ENCODE measurements around the gene MRPS5. TPM values are rescaled to one million over a fixed set of nuclear protein-coding genes. Genes with fewer than 3 reads are reported as not detected.
"Not testable (repeated sequence)": the region's sequence is repeated elsewhere in the genome, so short reads cannot be mapped to it uniquely, and the experiment has no call there.

The MRPS5 gene
- total RNA-seq, 6 experiments from 2014 or later, result 36.1 to 52.1 (median 47.9) TPM

GRCh38 chr2:95038635-95039298 is 82.8 kb downstream of the MRPS5 start:
- Histone ChIP-seq H3K4me3 (no peak overlapping the region), H3K27me3 (no peaks in the 10 kb centered on the region), H3K36me3 (no peaks in the 10 kb centered on the region), H3K4me1 (no peaks in the 10 kb centered on the region), H3K9me3 (no peaks in the 10 kb centered on the region), H3K27ac (no peak overlapping the region)
- intact Hi-C loops (cut with DNase I), result no loop called here
- TF ChIP-seq POLR2A (IDR thresholded peaks at IDR 0.05), result no peak
- no peak for TF ChIP-seq CTCF (IDR thresholded peaks at IDR 0.05)
- DNase-seq, result no peak
- ATAC-seq, result no peak
- WGBS (ENCODE audit: insufficient coverage, low coverage, low lambda C conversion rate, missing lambda C conversion rate), result 80% methylated on average over 4 of the region's 4 CpGs

GRCh38 chr2:95037841-95038585 is 83.6 kb downstream of the MRPS5 start:
- not testable (repeated sequence) for ATAC-seq, H3K27ac ChIP-seq
- WGBS (ENCODE audit: insufficient coverage, low coverage, low lambda C conversion rate, missing lambda C conversion rate), result 78% methylated on average over 3 of the region's 3 CpGs

GRCh38 chr2:95037384-95037839 is 84.2 kb downstream of the MRPS5 start:
- no peak for ATAC-seq
- intact Hi-C loops (cut with DNase I), result no loop called here

More at GRCh38 chr2:95037841-95038585, 83.6 kb downstream of the MRPS5 start:
- DNase-seq; H3K4me3 ChIP-seq; H3K9me3 ChIP-seq; H3K36me3 ChIP-seq; H3K27me3 ChIP-seq; H3K4me1 ChIP-seq; intact Hi-C loops (cut with DNase I): not testable (repeated sequence)

GRCh38 chr2:95036596-95037383 is 84.8 kb downstream of the MRPS5 start:
- Histone ChIP-seq H3K4me1 (no peaks in the 10 kb centered on the region), H3K4me3 (no peak overlapping the region), H3K9me3 (no peaks in the 10 kb centered on the region), H3K27me3 (no peaks in the 10 kb centered on the region), H3K36me3 (no peaks in the 10 kb centered on the region), H3K27ac (no peak overlapping the region)
- TF ChIP-seq CTCF (IDR thresholded peaks at IDR 0.05) (no peak), POLR2A (IDR thresholded peaks at IDR 0.05) (no peak)
- intact Hi-C loops (cut with DNase I), result no loop called here
- ATAC-seq (no peak), DNase-seq (no peak)
- 64% methylated on average over 3 of the region's 3 CpGs for WGBS (ENCODE audit: insufficient coverage, low coverage, low lambda C conversion rate, missing lambda C conversion rate)

More at GRCh38 chr2:95037384-95037839, 84.2 kb downstream of the MRPS5 start:
- no peak overlapping the region for H3K4me3 ChIP-seq
- 91% methylated on average over 1 of the region's 2 CpGs for WGBS (ENCODE audit: insufficient coverage, low coverage, low lambda C conversion rate, missing lambda C conversion rate)
- H3K4me1 ChIP-seq, result no peaks in the 10 kb centered on the region
- H3K9me3 ChIP-seq, result no peaks in the 10 kb centered on the region
- no peaks in the 10 kb centered on the region for H3K27me3 ChIP-seq
- H3K36me3 ChIP-seq, result no peaks in the 10 kb centered on the region
- no peak for TF ChIP-seq CTCF (IDR thresholded peaks at IDR 0.05)
- TF ChIP-seq POLR2A (IDR thresholded peaks at IDR 0.05), result no peak
- H3K27ac ChIP-seq, result no peak overlapping the region
- no peak for DNase-seq

Other genes starting within 250 kb of the MRPS5 start
- gene MAL, start 96.1 kb downstream of the MRPS5 start, total RNA-seq, result under 1 TPM in 1 of 6 experiments, not detected in 5; 0.24 TPM
- gene ZNF514, start 38.0 kb upstream of the MRPS5 start, total RNA-seq, result 1 to 10 TPM; 2.0 to 8.1 (median 5.4) TPM
- 1 to 10 TPM; 1.1 to 2.0 (median 1.8) TPM for gene ZNF2, start 44.0 kb upstream of the MRPS5 start, total RNA-seq
- 1 to 10 TPM in 4 of 6 experiments, under 1 TPM in 2; 0.48 to 2.3 (median 1.1) TPM for gene ZNF892, start 85.7 kb upstream of the MRPS5 start, total RNA-seq
- gene PROM2, start 152.6 kb upstream of the MRPS5 start, total RNA-seq, result under 1 TPM; 0.06 to 0.64 (median 0.43) TPM
- gene KCNIP3, start 175.5 kb upstream of the MRPS5 start, total RNA-seq, result 1 to 10 TPM in 4 of 6 experiments, under 1 TPM in 2; 0.46 to 3.3 (median 1.2) TPM

Data from right lobe of liver (tissue), 6 donors.